GM12873 (cell line): ENCODE data around the gene HLCS.

ENCODE experiments used
- CTCF ChIP-seq: IDR thresholded peaks from 2 replicates; pipeline ENCODE4 v1.5.1; 2012; ENCODE audit warnings: low read depth, mild to moderate bottlenecking, moderate library complexity, low read length, control low read depth; ENCODE audit not compliant: insufficient read depth; ENCODE audit errors: missing control alignments

The HLCS gene

GRCh38 chr21:36717976-36718375 is 248.5 kb downstream of the HLCS start:
- TF ChIP-seq CTCF, result no peak

DNA sequence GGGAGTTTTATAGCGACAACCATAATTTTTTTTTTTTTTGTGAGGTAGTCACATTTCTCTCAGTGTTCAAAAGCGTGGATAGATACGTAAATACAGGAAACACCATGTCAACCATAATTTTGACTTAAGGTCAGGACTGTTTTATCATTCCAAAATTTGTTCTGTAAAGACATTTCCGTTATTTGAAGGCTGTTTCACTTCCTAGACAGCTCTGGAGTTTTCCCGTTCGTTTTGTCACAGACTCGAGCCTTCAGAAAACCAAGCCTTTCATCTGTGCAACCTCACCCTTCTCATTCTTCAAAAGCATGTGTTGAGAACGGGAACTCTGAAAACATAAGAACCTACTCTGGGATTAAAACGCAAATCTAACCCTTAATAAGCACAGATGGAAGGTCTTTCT is 249.6 kb downstream of the HLCS start:
- TF ChIP-seq CTCF, result no peak

- no peak for TF ChIP-seq CTCF
Measured at GRCh38 chr21:36716387-36716786, 250.1 kb downstream of the HLCS start.

GRCh38 chr21:36713746-36714145 is 252.7 kb downstream of the HLCS start:
- no peak for TF ChIP-seq CTCF

DNA sequence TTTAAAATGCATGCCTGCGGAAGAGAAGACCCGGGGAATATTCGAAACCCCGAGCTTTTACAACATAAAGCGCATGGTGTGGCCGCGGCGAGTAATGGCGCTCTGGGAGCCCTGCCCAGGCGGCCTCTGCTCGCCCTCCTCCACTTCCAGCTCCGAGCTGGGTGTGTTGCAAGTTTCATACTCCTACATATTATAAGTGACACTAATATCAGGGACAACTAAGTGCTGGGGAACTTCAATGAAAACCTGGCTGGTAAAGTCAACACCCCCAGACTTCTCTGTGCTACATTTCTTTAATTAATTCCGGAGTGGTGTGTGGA is 255.8 kb downstream of the HLCS start:
- TF ChIP-seq CTCF, result no peak

DNA sequence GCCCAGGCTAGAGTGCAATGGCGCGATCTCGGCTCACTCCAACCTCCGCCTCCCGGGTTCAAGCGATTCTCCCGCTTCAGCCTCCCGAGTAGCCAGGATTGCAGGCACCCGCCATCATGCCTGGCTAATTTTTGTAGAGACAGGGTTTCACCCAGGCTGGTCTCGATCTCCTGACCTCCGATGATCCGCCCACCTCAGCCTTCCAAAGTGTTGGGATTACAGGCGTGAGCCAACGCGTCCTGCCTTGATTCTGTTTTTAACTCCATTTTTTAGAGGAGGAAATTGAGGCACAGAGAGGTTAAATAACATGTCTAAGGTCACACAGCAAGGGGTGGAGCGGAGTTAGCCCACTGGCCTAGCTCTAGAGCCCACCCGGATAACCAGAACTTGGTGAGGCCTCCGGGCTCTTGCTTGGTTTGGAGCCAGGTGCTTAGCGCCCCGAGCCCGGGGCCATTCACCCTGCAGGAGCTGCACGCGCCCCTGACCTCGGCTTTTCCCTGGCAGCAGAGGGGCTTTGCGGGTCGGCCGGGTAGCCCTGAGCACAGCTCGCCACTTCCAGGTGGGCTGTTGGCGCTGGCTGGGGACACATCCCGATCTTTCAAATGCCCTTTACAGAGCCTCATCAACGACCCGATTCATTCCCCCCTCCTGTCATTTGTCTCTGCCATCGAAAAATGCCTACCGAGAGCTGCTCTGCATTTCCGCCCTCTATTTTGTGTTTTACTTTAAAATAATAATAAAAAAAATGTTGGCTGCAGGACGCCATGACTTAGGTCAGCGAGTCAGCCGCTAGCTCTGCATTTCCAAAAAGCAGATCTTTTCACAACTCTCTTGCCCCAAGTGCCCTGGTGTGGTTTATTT is 256.4 kb downstream of the HLCS start:
- TF ChIP-seq CTCF, result no peak

DNA sequence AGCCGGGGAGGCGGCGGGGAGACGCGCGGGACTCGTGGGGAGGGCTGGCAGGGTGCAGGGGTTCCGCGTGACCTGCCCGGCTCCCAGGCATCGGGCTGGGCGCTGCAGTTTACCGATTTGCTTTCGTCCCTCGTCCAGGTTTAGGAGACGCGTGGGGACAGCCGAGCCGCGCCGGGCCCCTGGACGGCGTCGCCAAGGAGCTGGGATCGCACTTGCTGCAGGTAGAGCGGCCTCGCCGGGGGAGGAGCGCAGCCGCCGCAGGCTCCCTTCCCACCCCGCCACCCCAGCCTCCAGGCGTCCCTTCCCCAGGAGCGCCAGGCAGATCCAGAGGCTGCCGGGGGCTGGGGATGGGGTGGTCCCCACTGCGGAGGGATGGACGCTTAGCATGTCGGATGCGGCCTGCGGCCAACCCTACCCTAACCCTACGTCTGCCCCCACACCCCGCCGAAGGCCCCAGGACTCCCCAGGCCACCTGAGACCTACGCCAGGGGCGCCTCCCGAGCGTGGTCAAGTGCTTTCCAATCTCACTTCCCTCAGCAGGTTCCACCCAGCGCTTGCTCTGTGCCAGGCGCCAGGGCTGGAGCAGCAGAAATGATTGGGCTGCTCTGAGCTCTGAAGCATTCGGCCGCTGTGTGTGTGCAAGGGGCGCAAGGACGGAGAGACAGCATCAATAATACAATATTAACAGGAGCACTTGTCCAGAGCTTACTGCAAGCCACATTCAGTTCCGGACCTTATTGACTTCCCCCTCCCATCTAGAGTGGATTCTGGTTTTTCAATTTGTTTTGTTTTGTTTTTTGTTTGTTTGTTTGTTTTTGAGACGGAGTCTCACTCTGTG is 257.2 kb downstream of the HLCS start:
- no peak for TF ChIP-seq CTCF
